H54 (cell line): ENCODE measurements around the gene MX2.
"Not testable (repeated sequence)": the region's sequence is repeated elsewhere in the genome, so short reads cannot be mapped to it uniquely, and the experiment has no call there.

Experiments used
- DNase-seq: peaks from one replicate; pipeline ENCODE4 v3.0.0; 2011; ENCODE audit warnings: low spot score, mixed read lengths; ENCODE audit not compliant: insufficient read length
- FAIRE-seq: peaks from 3 replicates; lab custom pipeline; 2011; peaks lifted over from hg19 to GRCh38; lab: Jason Lieb, UNC
- POLR2A ChIP-seq: IDR thresholded peaks from 2 replicates; pipeline ENCODE4 v1.6.1; 2011; ENCODE audit warnings: low read depth, mild to moderate bottlenecking, low read length

MX2 gene

GRCh38 chr21:41361786-41362604 is at the start of gene MX2:
Gene MX2 (plus strand): TSS chr21:41362027. CDS start chr21:41376907, 14,880 bp downstream.
- TF ChIP-seq POLR2A: peak; percentile 45; the same call in 1 of the 2 replicates
- FAIRE-seq: no peak
- DNase-seq: peak; percentile 71

GRCh38 chr21:41313285-41314164 is 48.3 kb upstream of the MX2 start:
- not testable (repeated sequence) for FAIRE-seq, DNase-seq

GRCh38 chr21:41315726-41316125 is 46.1 kb upstream of the MX2 start:
- no peak for TF ChIP-seq POLR2A
- DNase-seq (no peak), FAIRE-seq (no peak)

GRCh38 chr21:41316200-41317062 is 45.4 kb upstream of the MX2 start, which contains the start of gene FAM3B:
Gene FAM3B (plus strand): TSS chr21:41316801. CDS start chr21:41316880, 79 bp downstream.
- no peak for FAIRE-seq
- no peak for TF ChIP-seq POLR2A

GRCh38 chr21:41317063-41317392 is 44.8 kb upstream of the MX2 start:
- no peak for TF ChIP-seq POLR2A
- FAIRE-seq (no peak), DNase-seq (no peak)

More at GRCh38 chr21:41316200-41317062, 45.4 kb upstream of the MX2 start, which contains the start of gene FAM3B:
- DNase-seq: no peak

- DNase-seq: no peak
These were observed 44.4 kb upstream of the MX2 start for GRCh38 chr21:41317458-41317857.

GRCh38 chr21:41318218-41318617 is 43.6 kb upstream of the MX2 start:
- TF ChIP-seq POLR2A: no peak
- no peak for FAIRE-seq
- DNase-seq: no peak

More at GRCh38 chr21:41317458-41317857, 44.4 kb upstream of the MX2 start:
- no peak for FAIRE-seq
- TF ChIP-seq POLR2A: no peak

- FAIRE-seq (no peak), DNase-seq (no peak)
- no peak for TF ChIP-seq POLR2A
These were observed 42.6 kb upstream of the MX2 start for GRCh38 chr21:41319273-41319672.

GRCh38 chr21:41321211-41321907 is 40.5 kb upstream of the MX2 start:
- DNase-seq: no peak
- no peak for TF ChIP-seq POLR2A
- no peak for FAIRE-seq

- no peak for TF ChIP-seq POLR2A
- DNase-seq: no peak
- no peak for FAIRE-seq
These were observed 39.8 kb upstream of the MX2 start for GRCh38 chr21:41321908-41322495.

GRCh38 chr21:41322496-41323382 is 39.1 kb upstream of the MX2 start:
- TF ChIP-seq POLR2A: no peak
- DNase-seq (no peak), FAIRE-seq (no peak)
